Astrocyte (in vitro differentiated cells and primary cell): ENCODE data around the gene GTPBP6.

Experiments
- EZH2 ChIP-seq: IDR thresholded peaks from 2 replicates; pipeline ENCODE4 v1.6.1; 2012; ENCODE audit warnings: mild to moderate bottlenecking, low read length, inconsistent platforms; ENCODE audit not compliant: insufficient read depth
- TF ChIP-seq, protein P1 (sequence below): IDR thresholded peaks from 2 replicates; pipeline ENCODE4 v1.5.1; 2011; ENCODE audit warnings: low read depth, mild to moderate bottlenecking, inconsistent platforms, low read length, moderate library complexity; ENCODE audit not compliant: insufficient read depth

DNA sequence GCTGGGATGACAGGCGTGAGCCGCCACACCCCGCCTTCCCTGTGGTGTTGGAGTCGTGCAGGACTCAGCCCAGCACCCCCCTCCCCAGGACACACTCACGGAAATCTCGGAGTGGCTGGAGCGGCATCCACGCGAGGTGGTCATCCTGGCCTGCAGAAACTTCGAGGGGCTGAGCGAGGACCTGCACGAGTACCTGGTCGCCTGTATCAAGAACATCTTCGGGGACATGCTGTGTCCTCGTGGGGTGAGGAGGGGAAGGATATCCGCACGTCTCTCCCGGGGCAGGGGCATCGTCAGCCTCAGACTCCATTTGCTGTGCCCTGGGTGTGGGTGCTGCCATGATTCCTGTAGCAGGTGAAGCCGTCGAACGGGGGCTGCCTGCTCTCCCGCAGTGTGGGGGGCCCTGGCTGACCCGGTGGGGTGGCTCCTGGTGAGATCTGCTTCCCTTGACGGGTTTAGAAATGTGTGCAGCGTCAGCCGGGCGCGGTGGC, 27.1 kb downstream of the GTPBP6 start:
- TF ChIP-seq, protein P1, sequence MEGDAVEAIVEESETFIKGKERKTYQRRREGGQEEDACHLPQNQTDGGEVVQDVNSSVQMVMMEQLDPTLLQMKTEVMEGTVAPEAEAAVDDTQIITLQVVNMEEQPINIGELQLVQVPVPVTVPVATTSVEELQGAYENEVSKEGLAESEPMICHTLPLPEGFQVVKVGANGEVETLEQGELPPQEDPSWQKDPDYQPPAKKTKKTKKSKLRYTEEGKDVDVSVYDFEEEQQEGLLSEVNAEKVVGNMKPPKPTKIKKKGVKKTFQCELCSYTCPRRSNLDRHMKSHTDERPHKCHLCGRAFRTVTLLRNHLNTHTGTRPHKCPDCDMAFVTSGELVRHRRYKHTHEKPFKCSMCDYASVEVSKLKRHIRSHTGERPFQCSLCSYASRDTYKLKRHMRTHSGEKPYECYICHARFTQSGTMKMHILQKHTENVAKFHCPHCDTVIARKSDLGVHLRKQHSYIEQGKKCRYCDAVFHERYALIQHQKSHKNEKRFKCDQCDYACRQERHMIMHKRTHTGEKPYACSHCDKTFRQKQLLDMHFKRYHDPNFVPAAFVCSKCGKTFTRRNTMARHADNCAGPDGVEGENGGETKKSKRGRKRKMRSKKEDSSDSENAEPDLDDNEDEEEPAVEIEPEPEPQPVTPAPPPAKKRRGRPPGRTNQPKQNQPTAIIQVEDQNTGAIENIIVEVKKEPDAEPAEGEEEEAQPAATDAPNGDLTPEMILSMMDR = no peak
- TF ChIP-seq EZH2 = no peak
